ENCODE data around the gene KCNK4. TPM values are rescaled to one million over a fixed set of nuclear protein-coding genes. Genes with fewer than 3 reads are reported as not detected.
A peak's percentile ranks its signal among the peaks of the same experiment; 100 is the strongest.

KCNK4 gene
- total and polyA plus RNA-seq, 2 donors (not counting 3 experiments of a cell fraction or from before 2014, with no cell fraction given): 0.06 to 0.44 TPM

DNA sequence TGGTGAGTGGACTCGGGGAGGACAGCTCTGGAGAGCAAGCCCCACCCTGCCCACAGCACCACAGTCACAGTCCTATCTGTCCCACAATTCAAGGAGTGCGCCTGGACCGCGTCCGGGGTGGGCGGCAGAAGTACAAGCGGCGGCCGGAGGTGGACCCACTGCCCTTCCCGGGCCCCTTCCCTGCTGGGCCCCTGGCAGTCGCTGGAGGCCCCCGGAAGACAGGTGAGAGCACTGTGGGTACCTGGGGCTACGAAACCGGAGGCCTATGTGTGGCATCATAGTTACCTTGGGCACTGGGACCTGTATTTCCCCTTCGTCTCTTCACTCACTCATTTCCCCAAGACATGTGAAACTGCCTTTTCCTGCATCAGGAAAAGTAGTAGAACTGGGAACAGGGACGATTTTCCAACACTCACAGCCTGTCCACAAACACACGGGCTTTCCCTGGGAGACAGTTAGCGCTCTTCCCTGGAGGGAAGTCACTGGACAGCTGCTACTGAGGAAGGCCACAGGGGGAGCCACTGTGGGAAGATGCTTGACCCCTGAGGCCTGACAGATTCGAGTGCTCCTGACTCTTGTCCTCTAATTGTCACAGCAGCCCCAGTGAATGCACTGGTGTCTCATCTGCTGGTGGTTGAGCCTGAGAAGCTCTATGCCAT, 23.2 kb downstream of the KCNK4 start:
- intact Hi-C loops (cut with micrococcal nuclease): no loop called here
- CTCF ChIA-PET: no interaction called here
- Histone ChIP-seq H3K9me1 (replicated peaks; ENCODE audit: control insufficient read depth, extremely low read depth, insufficient read depth, low read length) (no peaks in the 10 kb centered on the region), H3K4me2 (ENCODE audit: insufficient read depth, low read length) (no peak overlapping the region), H3K27ac (ENCODE audit: insufficient read depth, low read depth, low read length) (no peak overlapping the region), H3K27me3 (ENCODE audit: control insufficient read depth in 2 of 2, insufficient read depth in 2 of 2, low read length in 2 of 2) (no peaks in the 10 kb centered on the region), H2AFZ (ENCODE audit: low read depth, low read length) (no peak overlapping the region), H3K9ac (replicated peaks; ENCODE audit: extremely low read depth, insufficient read depth, low read length) (no peak overlapping the region), H3K79me2 (ENCODE audit: control insufficient read depth, insufficient read depth, low read length) (peaks cover 4% of the 10 kb centered on the region), H3K4me3 (replicated peaks in 1 of 3; ENCODE audit: insufficient read depth in 1 of 3, low read depth in 1 of 3, low read length in 3 of 3) (no peak overlapping the region), H4K20me1 (replicated peaks; ENCODE audit: control insufficient read depth, extremely low read depth, insufficient read depth, low read length) (no peaks in the 10 kb centered on the region), H3K4me1 (ENCODE audit: control insufficient read depth, extremely low read depth, insufficient read depth, low read length) (peaks cover 9% of the 10 kb centered on the region), H3K36me3 (ENCODE audit: control insufficient read depth in 2 of 2, extremely low read depth in 1 of 2, insufficient read depth in 2 of 2, low read length in 2 of 2) (peaks cover 2 to 7% of the 10 kb centered on the region in 2 experiments), H3K9me3 (replicated peaks; ENCODE audit: control insufficient read depth, insufficient read depth, low read length) (no peaks in the 10 kb centered on the region)
- dilution Hi-C loops (cut with MboI; ENCODE audit: extremely low pct_ligation_motif_present, low sequenced_read_pairs): no loop called here
- POLR2A ChIA-PET: no interaction called here
- DNase-seq (ENCODE audit: low read depth, low spot score) (no peak), FAIRE-seq (no peak)
- no TSS peak for BruUV-seq (replicated peaks)
- TF ChIP-seq EZH2 (IDR thresholded peaks at IDR 0.05; ENCODE audit: borderline replicate concordance, low read depth, low read length, severe bottlenecking) (no peak), CTCF (IDR thresholded peaks at IDR 0.05; ENCODE audit: extremely low read depth in 1 of 2, insufficient read depth in 1 of 2, low read depth in 1 of 2, low read length in 2 of 2) (peak in 1 of 2 donors; percentile 8)

DNA sequence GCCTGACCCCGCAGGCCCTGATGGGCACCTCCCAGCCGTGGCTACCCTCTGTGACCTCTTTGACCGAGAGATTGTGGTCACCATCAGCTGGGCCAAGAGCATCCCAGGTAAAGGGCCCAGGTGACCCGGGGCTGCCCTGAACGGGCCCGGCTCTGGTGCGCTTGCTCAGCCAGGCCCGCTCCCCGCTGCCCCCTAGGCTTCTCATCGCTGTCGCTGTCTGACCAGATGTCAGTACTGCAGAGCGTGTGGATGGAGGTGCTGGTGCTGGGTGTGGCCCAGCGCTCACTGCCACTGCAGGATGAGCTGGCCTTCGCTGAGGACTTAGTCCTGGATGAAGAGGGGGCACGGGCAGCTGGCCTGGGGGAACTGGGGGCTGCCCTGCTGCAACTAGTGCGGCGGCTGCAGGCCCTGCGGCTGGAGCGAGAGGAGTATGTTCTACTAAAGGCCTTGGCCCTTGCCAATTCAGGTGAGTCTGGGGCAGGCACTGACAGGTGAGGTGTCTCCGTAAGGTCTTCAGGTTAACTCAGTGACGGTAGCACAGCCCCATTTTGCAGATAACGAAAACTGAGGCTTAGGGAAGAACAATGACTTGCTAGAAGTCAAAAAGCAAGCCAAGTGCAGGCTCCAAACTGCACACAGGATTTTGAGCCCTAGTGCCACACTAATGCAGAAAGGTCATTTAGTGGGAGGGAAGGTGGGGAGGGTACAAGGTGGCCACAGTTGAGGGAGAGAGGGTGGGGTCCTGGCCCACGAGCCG, 23.9 kb downstream of the KCNK4 start:
- Histone ChIP-seq H3K27ac (ENCODE audit: insufficient read depth, low read depth, low read length) (no peak overlapping the region), H3K79me2 (ENCODE audit: control insufficient read depth, insufficient read depth, low read length) (peaks cover 4% of the 10 kb centered on the region), H3K4me2 (ENCODE audit: insufficient read depth, low read length) (no peak overlapping the region), H3K9ac (replicated peaks; ENCODE audit: extremely low read depth, insufficient read depth, low read length) (no peak overlapping the region), H3K27me3 (ENCODE audit: control insufficient read depth in 2 of 2, insufficient read depth in 2 of 2, low read length in 2 of 2) (no peaks in the 10 kb centered on the region), H4K20me1 (replicated peaks; ENCODE audit: control insufficient read depth, extremely low read depth, insufficient read depth, low read length) (no peaks in the 10 kb centered on the region), H2AFZ (ENCODE audit: low read depth, low read length) (no peak overlapping the region), H3K36me3 (ENCODE audit: control insufficient read depth in 2 of 2, extremely low read depth in 1 of 2, insufficient read depth in 2 of 2, low read length in 2 of 2) (peaks cover 2 to 7% of the 10 kb centered on the region in 2 experiments), H3K9me1 (replicated peaks; ENCODE audit: control insufficient read depth, extremely low read depth, insufficient read depth, low read length) (no peaks in the 10 kb centered on the region), H3K4me3 (replicated peaks in 1 of 3; ENCODE audit: insufficient read depth in 1 of 3, low read depth in 1 of 3, low read length in 3 of 3) (no peak overlapping the region), H3K4me1 (ENCODE audit: control insufficient read depth, extremely low read depth, insufficient read depth, low read length) (peaks cover 10% of the 10 kb centered on the region), H3K9me3 (replicated peaks; ENCODE audit: control insufficient read depth, insufficient read depth, low read length) (no peaks in the 10 kb centered on the region)
- FAIRE-seq (no peak), DNase-seq (ENCODE audit: low read depth, low spot score) (no peak)
- no TSS peak for BruUV-seq (replicated peaks)
- TF ChIP-seq POLR2A (IDR thresholded peaks at IDR 0.05; ENCODE audit: low read depth, low read length) (no peak), MYC (IDR thresholded peaks at IDR 0.05; ENCODE audit: low read depth, low read length) (no peak), GATA2 (IDR thresholded peaks at IDR 0.05; ENCODE audit: insufficient read depth, insufficient read length, low read depth, low read length) (no peak), POLR2AphosphoS5 (IDR thresholded peaks at IDR 0.05; ENCODE audit: insufficient read depth, low read depth, low read length) (no peak), EZH2 (IDR thresholded peaks at IDR 0.05; ENCODE audit: borderline replicate concordance, low read depth, low read length, severe bottlenecking) (no peak), FOS (IDR thresholded peaks at IDR 0.05; ENCODE audit: borderline replicate concordance, insufficient read depth, low read length) (no peak), CTCF (IDR thresholded peaks at IDR 0.05; ENCODE audit: extremely low read depth in 1 of 2, insufficient read depth in 1 of 2, low read depth in 1 of 2, low read length in 2 of 2) (no peak), JUN (IDR thresholded peaks at IDR 0.05; ENCODE audit: borderline replicate concordance, insufficient read depth, insufficient read length, low read depth) (no peak)
- TF ChIP-seq, protein P1, sequence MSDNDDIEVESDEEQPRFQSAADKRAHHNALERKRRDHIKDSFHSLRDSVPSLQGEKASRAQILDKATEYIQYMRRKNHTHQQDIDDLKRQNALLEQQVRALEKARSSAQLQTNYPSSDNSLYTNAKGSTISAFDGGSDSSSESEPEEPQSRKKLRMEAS (IDR thresholded peaks at IDR 0.05; ENCODE audit: insufficient read depth, insufficient read length): no peak
- intact Hi-C loops (cut with micrococcal nuclease): no loop called here
- dilution Hi-C loops (cut with MboI; ENCODE audit: extremely low pct_ligation_motif_present, low sequenced_read_pairs): no loop called here
- ChIA-PET POLR2A (no interaction called here), CTCF (no interaction called here)

Measured in endothelial cell of umbilical vein (primary cell).